Body of pancreas (tissue), 4 donors: ENCODE measurements around the gene PPDPF.

Experiments used
- CTCF ChIP-seq, 7 experiments: fragments of 450-650 bp in 4 of 7; fragments of 200-600 bp in 3 of 7; sonication (generic) in 3 of 7; IDR thresholded peaks; one replicate each; pipeline ENCODE4 v1.5.1; 2016 to 2019; ENCODE audit warnings: antibody characterized with exemption in 7 of 7
- POLR2A ChIP-seq, 3 donors: fragments of 450-650 bp; IDR thresholded peaks; one replicate each; pipeline ENCODE4 v1.6.1; 2016; ENCODE audit warnings: antibody characterized with exemption in 3 of 3, mild to moderate bottlenecking in 2 of 3

DNA sequence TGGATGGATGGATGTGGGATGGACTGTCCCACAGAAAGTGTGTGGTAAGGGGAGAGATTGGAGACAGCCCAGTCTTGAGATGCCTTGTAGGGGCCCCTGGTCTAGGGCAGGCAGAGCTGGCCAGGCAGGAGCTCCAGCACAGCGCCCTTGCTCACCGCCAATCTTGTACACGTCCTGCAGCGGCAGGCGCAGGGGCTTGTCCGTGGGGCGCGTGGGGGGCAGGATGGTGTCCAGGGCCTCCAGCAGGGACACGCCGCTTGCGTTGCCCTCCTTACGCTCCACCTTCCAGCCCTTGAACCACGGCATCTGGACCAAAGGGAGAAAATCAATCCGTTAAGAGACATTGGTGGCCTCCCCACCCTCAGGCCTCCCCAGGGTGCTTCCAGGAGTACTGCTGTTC lies 27.6 kb upstream of the PPDPF start:
- TF ChIP-seq POLR2A (IDR thresholded peaks at IDR 0.05) (no peak), CTCF (IDR thresholded peaks at IDR 0.05) (no peak)
